NOMO-1 treated with DMSO at 0.1 percent for 48 hours (cell line): ENCODE measurements around the gene ALOX15.
A peak's percentile ranks its signal among the peaks of the same experiment; 100 is the strongest.
"Not testable (repeated sequence)": the region's sequence is repeated elsewhere in the genome, so short reads cannot be mapped to it uniquely, and the experiment has no call there.

ENCODE experiments used
- DNase-seq: peaks from one replicate; lab custom pipeline; 2025; ENCODE audit not compliant: unreplicated experiment; lab: John Stamatoyannopoulos, UW

The ALOX15 gene

DNA sequence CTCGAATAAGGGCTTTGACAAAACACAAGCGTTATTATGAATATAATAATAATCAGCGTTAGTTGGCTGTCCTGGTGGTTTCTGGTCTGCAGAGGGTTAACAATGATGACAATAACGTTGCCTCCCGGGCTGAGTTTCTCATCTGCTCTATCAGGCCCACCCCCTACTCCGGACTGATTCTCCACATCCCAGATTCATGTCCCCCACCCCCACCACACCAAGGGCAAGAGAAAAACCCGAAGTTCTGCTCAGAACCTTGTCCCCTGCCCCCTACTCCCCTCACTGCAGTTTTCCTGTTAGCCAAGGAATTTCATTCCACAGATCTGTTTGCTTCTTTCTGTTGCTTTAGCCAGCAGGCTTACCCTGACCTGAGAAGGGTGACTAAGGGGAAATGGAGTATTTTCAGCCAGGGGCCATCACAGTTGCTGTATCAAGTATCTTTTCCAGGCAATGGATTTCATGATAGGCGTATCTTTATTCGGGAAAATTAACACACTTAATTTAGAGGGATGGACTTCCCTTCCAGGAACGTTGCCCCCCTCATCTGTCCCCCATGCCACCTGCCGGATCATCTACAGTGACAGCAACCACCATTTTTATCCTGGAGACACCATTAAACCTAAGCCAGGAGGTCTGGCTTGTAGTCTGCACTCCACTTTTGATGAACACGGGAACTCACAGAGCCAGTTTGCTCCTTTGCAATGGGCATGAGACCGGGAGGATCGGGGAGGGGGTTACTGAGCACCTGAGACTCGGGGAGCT lies 23.7 kb downstream of the ALOX15 start:
- no peak for DNase-seq

DNA sequence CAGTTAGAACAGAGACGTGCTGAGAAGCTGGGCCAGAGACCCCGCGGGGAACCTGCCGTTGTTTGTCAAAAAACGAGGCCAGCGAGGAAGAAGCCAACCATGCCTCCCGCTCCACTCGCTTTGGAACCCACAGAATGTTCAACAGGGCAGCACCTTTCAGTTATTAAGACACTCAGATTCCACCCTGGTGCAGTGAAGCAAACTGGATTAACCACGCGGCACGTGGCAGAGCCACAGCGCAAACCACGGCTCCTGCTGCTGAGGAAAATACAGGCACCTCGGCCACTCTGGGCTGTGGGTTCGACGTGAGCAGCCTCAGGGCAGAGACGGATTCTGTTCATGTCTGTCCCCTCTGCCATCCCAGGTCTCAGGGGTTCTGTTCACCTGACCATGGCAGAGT lies 24.4 kb downstream of the ALOX15 start:
- DNase-seq: no peak

DNA sequence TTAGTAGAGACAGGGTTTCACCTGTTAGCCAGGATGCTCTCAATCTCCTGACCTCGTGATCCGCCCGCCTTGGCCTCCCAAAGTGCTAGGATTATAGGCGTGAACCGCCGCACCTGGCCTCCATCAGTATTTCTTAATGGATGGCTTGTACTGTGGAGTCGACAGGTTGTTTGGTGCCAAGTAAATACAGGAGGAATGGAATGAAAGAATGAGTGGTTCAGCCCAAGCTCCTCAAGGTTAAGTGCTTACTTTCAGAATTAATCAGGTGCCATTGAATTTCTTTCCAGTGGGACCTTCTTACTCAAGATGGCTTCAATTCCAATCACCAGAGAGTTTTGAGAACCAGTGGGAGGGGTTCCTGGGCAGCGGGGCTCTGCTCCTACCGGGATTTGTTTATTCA lies 25.0 kb downstream of the ALOX15 start:
- no peak for DNase-seq

DNA sequence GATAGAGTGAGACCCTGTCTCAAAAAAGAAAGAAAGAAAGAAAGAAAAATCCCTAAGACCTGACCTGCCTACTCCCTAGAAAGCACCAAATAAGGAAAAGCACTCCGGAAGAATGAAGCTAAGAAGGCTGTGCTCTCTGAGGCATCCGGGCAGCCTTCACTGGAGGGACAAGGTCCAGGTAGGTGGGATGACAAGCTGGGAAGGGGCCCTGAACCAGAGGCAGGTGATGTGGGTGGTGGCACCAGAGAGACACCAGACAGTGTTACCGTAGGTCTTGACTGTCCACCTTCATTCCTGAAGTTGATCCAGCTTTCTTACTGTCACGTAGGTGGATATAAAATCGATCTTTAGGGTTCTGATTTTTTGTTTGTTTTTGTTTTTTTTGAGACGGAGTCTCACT lies 30.8 kb downstream of the ALOX15 start:
- no peak for DNase-seq

DNA sequence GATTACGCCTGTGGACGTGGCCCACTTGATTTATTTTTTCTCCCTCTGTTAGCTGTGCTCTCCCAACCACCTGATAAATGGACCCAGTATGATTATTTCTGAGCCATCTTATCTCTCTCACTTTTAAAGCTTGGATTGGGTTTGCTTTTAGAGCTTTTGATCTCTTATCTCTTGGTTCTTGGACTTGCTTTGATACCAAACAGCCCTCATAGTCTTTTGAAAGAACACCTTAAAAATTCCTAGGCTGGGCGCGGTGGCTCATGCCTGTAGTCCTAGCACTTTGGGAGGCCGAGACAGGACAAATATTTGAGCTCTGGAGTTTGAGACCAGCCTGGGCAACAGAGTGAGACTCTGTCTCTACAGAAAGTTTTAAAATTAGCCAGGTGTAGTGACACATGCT lies 31.3 kb downstream of the ALOX15 start:
- DNase-seq: no peak

DNA sequence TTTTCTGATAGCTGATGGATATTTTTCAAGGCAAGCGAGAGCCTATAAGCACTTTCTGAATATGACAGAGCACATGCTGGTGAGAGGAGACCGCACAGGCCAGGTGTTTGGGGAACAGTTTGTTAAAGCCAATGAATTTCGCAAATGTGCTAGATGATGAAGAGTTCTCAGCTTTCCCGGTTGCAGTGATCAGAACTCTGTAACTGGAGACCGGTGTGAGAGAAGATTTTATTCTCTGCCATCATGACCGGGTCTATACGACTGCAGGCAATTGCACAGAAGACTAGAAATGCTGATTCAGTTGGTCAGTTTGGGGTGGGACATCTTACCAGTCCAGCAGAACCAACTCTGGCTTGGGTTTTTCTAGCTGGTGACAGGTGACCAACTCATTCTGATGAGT lies 31.7 kb downstream of the ALOX15 start:
- no peak for DNase-seq

DNA sequence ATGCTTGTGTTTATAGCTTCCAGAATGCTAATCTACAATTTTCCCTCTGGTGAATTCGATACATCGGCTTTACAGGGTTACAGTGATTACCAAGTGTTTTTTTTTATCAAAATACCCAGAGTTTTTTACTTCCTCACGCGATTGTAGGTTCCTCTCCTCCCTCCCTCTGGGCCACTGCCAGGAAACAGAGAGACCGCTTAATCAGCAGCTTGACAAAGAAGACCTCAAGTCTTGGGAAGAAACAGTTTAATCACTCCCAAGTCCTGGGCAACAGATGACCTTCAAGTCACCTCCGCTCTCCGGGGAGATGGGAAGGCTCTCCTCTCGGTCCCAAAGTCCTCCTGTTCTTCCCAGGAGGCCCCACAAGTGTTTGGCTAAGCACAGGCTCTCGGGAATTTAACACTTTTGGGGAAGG lies 33.7 kb downstream of the ALOX15 start:
- DNase-seq: peak; percentile 37

DNA sequence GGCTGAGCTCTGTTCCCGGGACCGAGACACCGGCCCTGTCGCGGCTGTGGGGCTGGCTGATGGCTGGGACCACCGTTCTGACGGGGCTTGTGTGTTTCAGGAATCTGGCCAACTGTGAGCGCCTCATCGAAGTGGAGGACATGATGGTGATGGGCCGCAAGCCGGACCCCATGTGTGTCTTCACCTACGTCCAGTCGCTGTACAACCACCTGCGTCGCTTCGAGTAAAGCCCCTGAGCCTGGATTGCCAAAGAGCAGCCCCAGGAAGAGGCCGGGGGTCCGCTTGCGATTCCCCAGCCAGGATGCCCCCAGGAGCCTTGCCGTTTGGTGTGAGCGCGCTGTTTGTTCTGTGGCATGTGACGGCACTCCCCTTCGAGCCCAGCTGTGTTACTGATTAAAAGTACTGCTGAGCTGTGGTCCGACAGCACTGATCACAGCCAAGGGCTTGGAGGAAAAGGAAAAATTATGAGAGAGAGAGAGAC lies 34.2 kb downstream of the ALOX15 start:
- no peak for DNase-seq

DNA sequence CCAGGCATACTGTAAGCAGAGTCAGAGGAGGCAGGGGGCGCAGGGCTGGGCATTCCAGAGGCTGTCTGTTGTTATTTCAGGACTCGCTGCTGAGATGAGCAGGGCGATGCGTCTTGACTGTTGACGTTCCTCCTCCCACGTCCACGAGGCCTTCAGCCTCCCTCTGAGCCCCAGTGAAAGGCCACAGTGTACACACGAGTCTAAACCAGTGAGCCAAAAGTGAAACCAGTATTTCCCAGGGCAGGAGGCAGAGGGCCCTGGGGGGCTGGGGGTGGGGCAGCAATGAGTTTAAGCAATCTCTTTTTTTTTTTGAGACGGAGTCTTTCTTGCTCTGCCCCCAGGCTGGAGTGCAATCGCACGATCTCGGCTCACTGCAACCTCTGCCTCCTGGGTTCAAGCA lies 35.7 kb downstream of the ALOX15 start:
- no peak for DNase-seq

DNA sequence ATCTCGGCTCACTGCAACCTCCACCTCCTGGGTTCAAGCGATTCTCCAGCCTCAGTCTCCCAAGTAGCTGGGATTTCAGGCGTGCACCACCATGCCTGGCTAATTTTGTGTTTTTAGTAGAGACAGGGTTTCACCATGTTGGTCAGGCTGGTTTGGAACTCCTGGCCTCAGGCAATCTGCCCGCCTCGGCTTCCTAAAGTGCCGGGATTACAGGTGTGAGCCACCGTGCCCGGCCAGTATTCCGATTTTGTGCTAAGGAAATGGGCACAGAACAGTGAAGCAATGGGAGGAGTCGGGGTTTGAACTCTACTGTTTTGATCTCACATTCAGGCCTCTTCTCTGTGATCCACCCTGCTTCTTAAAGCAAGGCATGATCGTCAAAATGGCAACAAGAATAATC lies 36.7 kb downstream of the ALOX15 start:
- DNase-seq: not testable (repeated sequence)

DNA sequence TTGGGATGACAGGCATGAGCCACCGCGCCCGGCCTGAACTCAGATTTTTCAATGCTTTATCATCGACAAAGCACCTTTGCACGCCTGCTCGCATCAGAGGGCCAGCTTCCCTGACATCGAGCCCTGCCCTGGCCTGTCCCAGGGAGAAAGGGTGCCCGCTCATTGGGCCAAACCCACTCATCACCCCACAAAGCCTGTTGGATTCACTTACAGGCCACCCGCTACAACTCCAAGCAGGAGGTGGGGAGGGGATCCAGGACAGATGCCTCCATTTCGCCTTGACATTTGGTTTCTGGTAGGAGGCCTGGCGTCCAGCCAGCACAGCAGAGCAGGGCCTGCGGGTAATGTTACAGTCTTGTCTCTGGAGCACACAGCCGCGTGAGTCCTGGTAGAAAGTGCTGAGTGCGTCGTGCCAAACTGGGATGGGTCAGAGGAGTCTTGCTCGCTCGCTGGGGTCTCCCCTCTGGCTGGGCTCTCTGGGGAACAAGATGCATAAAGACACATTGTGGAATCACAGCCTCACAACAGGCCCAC lies 37.3 kb downstream of the ALOX15 start:
- no peak for DNase-seq

DNA sequence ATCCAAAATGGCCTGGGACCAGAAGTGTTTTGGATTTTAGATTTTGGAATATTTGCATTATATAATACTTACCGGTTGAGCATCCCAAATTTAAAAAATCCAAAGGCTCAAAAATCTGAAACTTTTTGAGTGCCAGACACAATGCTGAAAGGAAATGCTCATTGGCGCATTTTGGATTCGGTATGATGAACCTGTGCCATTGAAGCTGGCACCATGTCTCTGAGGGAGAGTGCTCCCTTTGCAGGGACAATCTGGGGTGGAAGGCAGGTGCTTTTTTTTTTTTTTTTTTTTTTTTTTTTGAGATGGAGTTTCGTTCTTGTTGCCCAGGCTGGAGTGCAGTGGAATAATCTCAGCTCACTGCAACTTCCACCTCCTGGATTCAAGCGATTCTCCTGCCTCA lies 39.4 kb downstream of the ALOX15 start:
- DNase-seq: no peak

DNA sequence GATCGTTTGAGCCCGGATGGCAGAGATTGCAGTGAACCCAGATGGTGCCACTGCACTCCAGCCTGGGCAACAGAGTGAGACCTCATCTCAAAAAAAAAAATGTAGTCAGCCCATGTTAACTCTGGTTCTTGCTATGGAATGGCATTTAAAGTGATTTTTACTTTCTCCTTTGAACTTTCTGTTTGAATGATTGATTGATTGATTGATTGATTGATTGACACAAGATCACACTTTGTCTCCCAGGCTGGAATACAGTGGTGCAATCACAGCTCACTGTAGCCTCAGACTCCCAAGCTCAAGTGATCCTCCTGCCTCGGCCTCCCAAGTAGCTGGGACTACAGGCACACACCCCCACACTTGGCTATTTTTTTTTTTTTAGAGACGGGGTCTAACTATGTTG lies 40.2 kb downstream of the ALOX15 start:
- DNase-seq: no peak

DNA sequence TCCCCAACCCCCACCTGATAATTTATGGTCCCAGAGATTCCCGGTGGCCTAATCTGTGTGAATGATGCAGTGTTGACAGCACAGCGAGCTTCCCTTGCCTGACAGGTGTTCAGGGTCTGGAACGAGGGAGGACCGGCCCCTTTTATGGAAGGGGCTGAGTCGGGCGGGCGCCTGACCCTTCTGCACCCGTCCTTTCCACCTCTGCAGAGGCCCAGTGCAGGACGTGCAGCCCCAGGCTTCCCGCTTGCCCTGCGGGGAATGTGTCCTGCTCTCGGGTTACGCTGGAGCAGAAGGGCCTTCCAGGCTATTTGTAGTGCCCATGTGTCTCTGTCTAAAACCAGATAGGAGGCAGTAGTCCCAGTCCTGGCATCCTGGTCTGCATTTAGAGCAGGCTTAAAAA lies 40.9 kb downstream of the ALOX15 start:
- DNase-seq: no peak

DNA sequence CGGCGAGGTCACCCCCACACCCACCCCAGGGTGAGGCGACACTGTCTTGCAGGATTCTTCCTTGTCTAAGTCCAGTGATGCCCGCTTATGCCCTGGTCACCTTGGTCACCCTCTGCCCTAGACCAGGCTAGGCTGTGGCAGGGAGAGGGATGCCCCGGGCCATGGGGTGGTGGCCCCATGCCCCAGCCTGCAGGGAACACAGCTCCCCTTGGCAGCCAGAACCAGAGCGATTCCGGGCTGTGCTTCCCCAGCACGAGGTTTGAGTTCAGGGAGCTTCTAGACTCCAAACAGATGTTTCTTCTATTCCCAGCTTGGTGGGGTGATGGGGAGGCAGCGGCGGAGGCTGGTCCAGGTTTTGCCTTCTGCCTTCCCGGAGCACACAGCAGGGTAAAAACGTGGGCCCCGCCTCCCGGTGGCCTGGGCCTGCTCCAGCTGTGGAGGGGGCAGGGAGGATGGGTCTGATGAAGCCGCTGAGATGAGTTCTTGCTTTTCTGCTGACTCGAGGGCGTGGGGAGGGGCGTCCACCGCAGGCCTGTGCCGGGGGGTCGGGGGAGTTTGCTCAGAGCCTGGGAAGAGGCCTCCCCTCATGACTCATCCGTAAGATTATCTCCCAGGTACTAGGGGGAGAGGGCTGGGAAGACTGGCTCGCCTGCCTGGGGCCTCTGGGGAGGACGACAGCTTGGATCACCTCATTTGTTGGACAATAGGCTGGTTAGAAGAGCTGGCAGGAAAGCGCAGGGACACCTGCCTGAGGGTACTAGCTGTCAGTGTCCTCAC lies 41.8 kb downstream of the ALOX15 start:
- no peak for DNase-seq

DNA sequence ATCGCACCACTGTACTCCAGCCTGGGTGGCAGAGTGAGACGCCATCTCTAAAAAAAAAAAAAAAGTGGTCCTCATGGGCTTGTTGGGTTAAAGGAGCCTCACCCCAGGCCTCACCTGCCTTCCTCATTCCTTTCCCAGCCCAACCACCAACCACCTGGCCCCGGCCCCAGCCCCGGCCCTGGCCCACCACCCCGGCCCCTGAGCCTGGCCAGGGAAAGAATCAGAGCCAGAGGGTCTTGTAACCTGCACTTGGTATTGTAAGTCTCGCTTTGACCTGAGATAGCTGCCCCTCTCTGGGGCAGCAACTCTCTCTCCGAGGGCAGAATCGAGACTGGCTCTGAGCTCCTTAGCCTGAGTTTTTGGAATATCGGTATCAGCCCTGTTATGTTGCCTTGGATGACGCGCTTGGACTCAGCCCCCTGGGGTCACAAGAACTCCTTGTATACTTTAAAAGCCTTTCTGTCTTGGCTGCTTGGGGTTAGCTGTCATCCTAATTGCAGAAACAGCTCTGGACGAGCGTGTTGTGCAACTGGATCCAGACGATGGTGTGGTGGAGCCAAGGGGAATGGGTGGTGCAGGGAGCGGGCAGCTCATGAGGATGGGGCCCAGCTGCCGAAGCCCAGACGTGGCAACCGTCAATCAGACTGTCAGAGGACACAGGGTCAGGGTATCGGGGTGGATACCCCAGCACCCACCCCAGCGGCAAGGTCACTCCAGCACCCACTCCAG lies 42.5 kb downstream of the ALOX15 start:
- DNase-seq: no peak

DNA sequence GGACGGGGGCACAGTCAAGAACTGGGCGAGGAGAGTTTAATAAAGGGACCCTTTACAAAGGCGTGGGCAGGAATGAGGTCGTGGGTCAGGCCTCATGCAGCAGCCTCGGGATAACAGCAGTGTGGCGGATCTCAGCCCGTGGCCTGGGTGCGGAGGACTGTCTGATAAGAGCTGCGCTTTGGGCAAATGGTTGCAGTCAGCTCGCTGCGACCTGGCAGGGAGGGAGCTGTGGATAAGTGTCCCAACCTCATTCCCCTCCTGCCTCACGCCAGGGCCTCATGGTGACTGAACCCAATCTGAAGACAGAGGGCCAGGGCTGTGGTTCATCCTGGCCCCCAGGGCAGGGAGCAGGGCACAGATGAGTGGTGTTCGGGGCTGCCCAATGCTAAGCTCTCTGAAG lies 43.5 kb downstream of the ALOX15 start:
- no peak for DNase-seq

DNA sequence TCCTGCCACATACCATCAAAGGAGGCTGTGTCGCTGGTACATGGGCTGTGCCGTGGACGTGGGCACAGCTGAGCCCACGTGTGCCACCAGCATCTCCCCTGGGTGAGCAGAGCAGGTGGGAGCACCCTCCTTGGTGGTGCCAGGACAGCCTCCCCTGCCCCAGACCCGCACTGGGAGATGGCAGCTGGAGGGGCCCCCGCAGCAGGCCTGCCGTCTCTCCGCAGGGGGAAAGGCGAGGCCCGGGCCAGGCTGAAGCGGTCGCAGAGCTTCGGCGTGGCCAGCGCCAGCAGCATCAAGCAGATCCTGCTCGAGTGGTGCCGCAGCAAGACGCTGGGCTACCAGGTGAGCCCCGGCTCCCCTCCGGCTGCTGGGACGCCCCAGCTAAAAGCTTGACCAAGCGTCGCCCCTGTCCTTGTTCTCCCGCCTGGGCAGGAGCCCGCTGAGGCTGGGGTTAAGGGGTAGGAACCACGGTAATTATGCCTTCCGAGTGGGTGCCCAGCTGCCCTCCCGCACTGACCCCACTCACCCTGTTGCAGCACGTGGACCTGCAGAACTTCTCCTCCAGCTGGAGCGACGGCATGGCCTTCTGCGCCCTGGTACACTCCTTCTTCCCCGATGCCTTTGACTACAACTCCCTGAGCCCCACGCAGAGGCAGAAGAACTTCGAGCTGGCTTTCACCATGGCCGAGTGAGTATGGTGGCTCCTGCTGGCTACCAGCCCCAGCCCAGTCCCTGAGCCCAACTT lies 44.7 kb downstream of the ALOX15 start:
- DNase-seq: no peak

DNA sequence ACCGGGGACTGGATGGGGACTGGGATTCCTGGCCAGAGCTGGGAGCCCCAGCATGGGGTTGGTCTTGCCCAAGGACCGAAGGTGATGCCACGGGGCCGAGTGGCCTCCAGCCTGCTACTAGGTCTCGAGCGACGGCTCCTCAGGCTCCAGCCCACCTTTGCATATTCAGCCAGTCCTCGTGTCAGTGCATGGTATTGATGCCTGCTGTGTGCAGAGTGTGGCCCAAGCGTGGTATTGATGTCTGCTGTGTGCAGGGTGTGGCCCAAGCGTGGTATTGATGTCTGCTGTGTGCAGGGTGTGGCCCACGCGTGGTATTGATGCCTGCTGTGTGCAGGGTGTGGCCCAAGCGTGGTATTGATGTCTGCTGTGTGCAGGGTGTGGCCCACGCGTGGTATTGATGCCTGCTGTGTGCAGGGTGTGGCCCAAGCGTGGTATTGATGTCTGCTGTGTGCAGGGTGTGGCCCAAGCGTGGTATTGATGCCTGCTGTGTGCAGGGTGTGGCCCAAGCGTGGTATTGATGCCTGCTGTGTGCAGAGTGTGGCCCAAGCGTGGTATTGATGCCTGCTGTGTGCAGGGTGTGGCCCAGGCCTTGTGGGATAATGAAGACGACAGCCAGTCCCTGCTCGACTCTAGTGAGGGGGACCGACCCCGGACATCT lies 45.7 kb downstream of the ALOX15 start:
- not testable (repeated sequence) for DNase-seq

DNA sequence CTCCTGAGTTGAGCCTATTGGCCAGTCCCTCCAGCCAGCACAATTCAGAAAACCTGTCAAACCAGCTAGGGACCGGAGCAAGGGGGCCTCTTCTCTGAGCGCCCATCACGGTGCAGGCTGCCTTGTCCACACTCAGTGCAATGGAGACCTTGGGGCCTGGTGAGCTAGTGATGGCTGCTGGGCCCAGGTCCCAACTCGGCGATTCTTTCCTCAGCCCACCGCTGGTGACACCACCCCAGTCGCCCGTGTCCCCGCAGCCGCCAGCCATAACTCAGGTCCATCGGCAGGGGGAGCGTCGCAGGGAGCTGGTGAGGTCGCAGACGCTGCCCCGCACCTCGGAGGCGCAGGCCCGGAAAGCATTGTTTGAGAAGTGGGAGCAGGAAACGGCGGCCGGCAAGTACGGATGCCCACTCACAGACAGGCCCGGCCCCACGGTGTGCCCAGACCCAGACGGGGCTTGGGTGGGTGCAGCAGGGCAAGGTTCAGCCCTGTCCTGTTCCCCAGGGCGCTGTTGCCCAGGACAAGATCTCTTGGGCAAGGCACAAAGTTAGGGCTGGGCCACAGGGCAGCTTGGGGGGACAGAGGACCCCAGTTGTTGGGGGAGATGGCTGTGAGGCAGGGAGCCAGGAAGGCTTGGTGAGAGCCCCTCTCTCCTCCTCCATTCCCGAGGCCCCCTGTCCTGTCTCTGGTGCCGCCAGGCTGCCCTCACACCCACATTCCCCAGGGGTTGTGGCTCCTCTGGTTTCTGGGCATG lies 46.4 kb downstream of the ALOX15 start:
- peak; percentile 8 for DNase-seq
